HG03565 (cell line): Measurements from ENCODE around the gene MRPS12.

ENCODE experiments used
- ATAC-seq: cut with Tn5 transposase; IDR thresholded peaks from one replicate; pipeline ENCODE4 v1.9.1; 2021; ENCODE audit warnings: mild to moderate bottlenecking, moderate library complexity; ENCODE audit not compliant: unreplicated experiment

The MRPS12 gene

GRCh38 chr19:38970664-38971532 lies 40.2 kb downstream of the MRPS12 start:
- no peak for ATAC-seq

- ATAC-seq = no peak
Measured at GRCh38 chr19:38971672-38972071, 40.9 kb downstream of the MRPS12 start.

- ATAC-seq = no peak
Measured at GRCh38 chr19:38974624-38975213, 44.0 kb downstream of the MRPS12 start.

- ATAC-seq = no peak
Measured at GRCh38 chr19:38975214-38975860, 44.6 kb downstream of the MRPS12 start, which contains the start of gene FBXO17. FBXO17 (minus strand) TSS chr19:38975742; CDS start chr19:38950319, 25,423 bp downstream.

- no peak for ATAC-seq
Measured at GRCh38 chr19:38975861-38976271, 45.1 kb downstream of the MRPS12 start.

GRCh38 chr19:38977445-38978325 lies 46.9 kb downstream of the MRPS12 start:
- no peak for ATAC-seq

- no peak for ATAC-seq
Measured at GRCh38 chr19:38978326-38978689, 47.6 kb downstream of the MRPS12 start.

GRCh38 chr19:38979812-38980211 lies 49.1 kb downstream of the MRPS12 start:
- ATAC-seq = no peak

- ATAC-seq = no peak
Measured at GRCh38 chr19:38980583-38981374, 50.0 kb downstream of the MRPS12 start.
